CD14-positive monocyte (primary cell): Measurements from ENCODE around the gene GRM8. TPM values are rescaled to one million over a fixed set of nuclear protein-coding genes. Genes with fewer than 3 reads are reported as not detected.

Source experiments
- DNase-seq, 3 donors: peaks; one replicate each; pipeline ENCODE4 v3.0.0-alpha.2; 2011 to 2022
- H2AFZ ChIP-seq: 2 replicates; pipeline ENCODE4 v1.6.0; 2012; ENCODE audit warnings: mild to moderate bottlenecking, low read depth, low read length, inconsistent platforms; ENCODE audit not compliant: insufficient read depth, poor library complexity, severe bottlenecking
- H3K27ac ChIP-seq, 2 donors: 1 replicate in 1 of 2; 2 replicates in 1 of 2; pipeline ENCODE4 v1.5.1; 2012 to 2013; ENCODE audit warnings: low read length in 2 of 2, control low read depth in 1 of 2, inconsistent platforms in 1 of 2, low read depth in 1 of 2, mild to moderate bottlenecking in 1 of 2
- H3K27me3 ChIP-seq, 2 donors: one replicate each; pipeline versions ENCODE4 v1.6.0 to v1.6.1; 2011 to 2013; ENCODE audit warnings: low read length in 2 of 2; ENCODE audit not compliant: control insufficient read depth in 2 of 2, insufficient read depth in 2 of 2
- H3K36me3 ChIP-seq, 2 donors: replicated peaks in 1 of 2; 1 replicate in 1 of 2; 2 replicates in 1 of 2; pipeline versions ENCODE4 v1.5.1 to v1.6.1; 2012 to 2013; ENCODE audit warnings: low read length in 2 of 2, control low read depth in 1 of 2, inconsistent platforms in 1 of 2, mild to moderate bottlenecking in 1 of 2; ENCODE audit not compliant: insufficient read depth in 2 of 2, control insufficient read depth in 1 of 2
- H3K4me1 ChIP-seq, 2 donors: 1 replicate in 1 of 2; 2 replicates in 1 of 2; pipeline versions ENCODE4 v1.5.1 to v1.6.1; 2012 to 2013; ENCODE audit warnings: low read length in 2 of 2, control low read depth in 1 of 2, inconsistent platforms in 1 of 2, mild to moderate bottlenecking in 1 of 2, moderate library complexity in 1 of 2; ENCODE audit not compliant: insufficient read depth in 2 of 2, control insufficient read depth in 1 of 2
- H3K4me2 ChIP-seq: replicated peaks from 2 replicates; pipeline ENCODE3; 2012; ENCODE audit warnings: low read length, moderate library complexity, mild to moderate bottlenecking; ENCODE audit not compliant: poor library complexity, severe bottlenecking; ENCODE audit errors: extremely low read depth
- H3K4me3 ChIP-seq, 3 experiments: fragments of 200-600 bp in 1 of 3; sonication (generic) in 1 of 3; replicated peaks in 1 of 3; 1 replicate in 2 of 3; 2 replicates in 1 of 3; pipeline ENCODE4 v1.5.1; 2011 to 2013; ENCODE audit warnings: low read length in 3 of 3, mild to moderate bottlenecking in 3 of 3, control low read depth in 2 of 3, low read depth in 2 of 3, inconsistent platforms in 1 of 3, moderate library complexity in 1 of 3
- H3K79me2 ChIP-seq: 2 replicates; pipeline ENCODE4 v1.6.0; 2012; ENCODE audit warnings: mild to moderate bottlenecking, control low read depth, inconsistent platforms, low read length, moderate library complexity; ENCODE audit not compliant: insufficient read depth
- H3K9ac ChIP-seq: 2 replicates; pipeline ENCODE4 v1.6.0; 2017; ENCODE audit warnings: low read length, mild to moderate bottlenecking; ENCODE audit not compliant: insufficient read depth, poor library complexity, severe bottlenecking
- H3K9me3 ChIP-seq, 2 donors: replicated peaks in 1 of 2; 1 replicate in 1 of 2; 2 replicates in 1 of 2; pipeline versions ENCODE4 v1.5.1 to v1.6.1; 2012 to 2013; ENCODE audit warnings: low read length in 2 of 2, control low read depth in 1 of 2; ENCODE audit not compliant: control insufficient read depth in 1 of 2, insufficient read depth in 1 of 2
- H4K20me1 ChIP-seq: 2 replicates; pipeline ENCODE4 v1.6.0; 2012; ENCODE audit warnings: mild to moderate bottlenecking, low read length, control low read depth, moderate library complexity; ENCODE audit not compliant: insufficient read depth
- H3K27ac Mint-ChIP-seq, 7 donors: one replicate each; pipeline ENCODE4 v1.8.0; 2020; ENCODE audit warnings: mild to moderate bottlenecking in 7 of 7, mixed read lengths in 7 of 7, moderate library complexity in 6 of 7, inconsistent platforms in 2 of 7
- H3K27me3 Mint-ChIP-seq, 3 donors: one replicate each; pipeline ENCODE4 v1.8.0; 2021 to 2022; ENCODE audit warnings: low read depth in 3 of 3, mild to moderate bottlenecking in 3 of 3, mixed read lengths in 3 of 3, moderate library complexity in 3 of 3, inconsistent platforms in 1 of 3
- H3K36me3 Mint-ChIP-seq, 2 donors: one replicate each; pipeline ENCODE4 v1.8.0; 2020; ENCODE audit warnings: mixed read lengths in 2 of 2, inconsistent platforms in 1 of 2, mild to moderate bottlenecking in 1 of 2
- H3K4me1 Mint-ChIP-seq: one replicate; pipeline ENCODE4 v1.8.0; 2020; ENCODE audit warnings: mild to moderate bottlenecking, mixed read lengths
- H3K4me3 Mint-ChIP-seq, 2 donors: one replicate each; pipeline ENCODE4 v1.8.0; 2020; ENCODE audit warnings: mild to moderate bottlenecking in 2 of 2, mixed read lengths in 2 of 2, moderate library complexity in 1 of 2
- H3K9me3 Mint-ChIP-seq, 7 donors: one replicate each; pipeline ENCODE4 v1.8.0; 2020 to 2022; ENCODE audit warnings: mixed read lengths in 7 of 7, mild to moderate bottlenecking in 6 of 7, moderate library complexity in 6 of 7, inconsistent platforms in 2 of 7
- CTCF ChIP-seq: fragments of 200-600 bp; IDR thresholded peaks from one replicate; pipeline ENCODE4 v1.8.0; 2022; ENCODE audit warnings: antibody characterized with exemption, mild to moderate bottlenecking
- WGBS: methylation state at CpG from one replicate; pipeline ENCODE4 v1.1.5; 2013; ENCODE audit warnings: missing lambda C conversion rate; ENCODE audit not compliant: insufficient coverage; 5-methylcytosine and 5-hydroxymethylcytosine counted together
- intact Hi-C, 2 donors: fragments of 100-400 bp; cut with micrococcal nuclease; formaldehyde crosslinking; loops; one replicate each; pipeline versions ENCODE4 v1.15.0 to v1.15.1; 2023
- polyA plus RNA-seq, 3 donors: library from polyadenylated mRNA; depleted of rRNA in 1 of 3; unstranded in 2 of 3; stranded (reverse) in 1 of 3; fragments of 300-500 nt in 2 of 3; fragments of >200 nt in 1 of 3; fragmentation: Illumina TruSeq in 2 of 3; gene quantifications; 1 replicate in 2 of 3; 2 replicates in 1 of 3; pipeline ENCODE4 v1.2.3, GENCODE V29; 2012 to 2021

Gene GRM8
- polyA plus RNA-seq, 3 donors: not detected

GRCh38 chr7:126533715-126534114 is 719.0 kb downstream of the GRM8 start:
- Mint-ChIP-seq H3K4me3 (no peak overlapping the region), H3K36me3 (no peaks in the 10 kb centered on the region), H3K4me1 (no peaks in the 10 kb centered on the region), H3K27me3 (peaks cover 0 to 4% (median 2%) of the 10 kb centered on the region in 3 donors), H3K9me3 (peaks cover 0 to 4% (median 2%) of the 10 kb centered on the region in 7 donors), H3K27ac (no peak overlapping the region)
- intact Hi-C loops: no loop called here
- Histone ChIP-seq H3K4me1 (no peaks in the 10 kb centered on the region), H4K20me1 (no peaks in the 10 kb centered on the region), H3K4me2 (no peak overlapping the region), H3K36me3 (no peaks in the 10 kb centered on the region), H3K9ac (no peak overlapping the region), H2AFZ (no peak overlapping the region), H3K27me3 (no peaks in the 10 kb centered on the region), H3K79me2 (no peaks in the 10 kb centered on the region), H3K27ac (no peak overlapping the region), H3K4me3 (no peak overlapping the region), H3K9me3 (peaks cover 0 to 6% of the 10 kb centered on the region in 2 donors)
- no peak for TF ChIP-seq CTCF
- WGBS: no CpG with 5 or more reads among the region's 7 CpGs
- no peak for DNase-seq

- Histone ChIP-seq H3K4me2 (no peak overlapping the region), H3K4me1 (no peaks in the 10 kb centered on the region), H4K20me1 (no peaks in the 10 kb centered on the region), H3K36me3 (no peaks in the 10 kb centered on the region), H3K9me3 (peaks cover 2 to 10% of the 10 kb centered on the region in 2 donors), H3K27me3 (no peaks in the 10 kb centered on the region), H2AFZ (no peak overlapping the region), H3K79me2 (no peaks in the 10 kb centered on the region), H3K27ac (no peak overlapping the region), H3K9ac (no peak overlapping the region), H3K4me3 (no peak overlapping the region)
- intact Hi-C loops: no loop called here
- TF ChIP-seq CTCF: no peak
- H3K27ac Mint-ChIP-seq: no peak overlapping the region
- no peak overlapping the region for H3K4me3 Mint-ChIP-seq
- no peaks in the 10 kb centered on the region for H3K36me3 Mint-ChIP-seq
- H3K4me1 Mint-ChIP-seq: no peaks in the 10 kb centered on the region
- peaks cover 0 to 4% (median 0%) of the 10 kb centered on the region in 3 donors for H3K27me3 Mint-ChIP-seq
- DNase-seq: no peak
- peaks cover 0 to 3% (median 2%) of the 10 kb centered on the region in 7 donors for H3K9me3 Mint-ChIP-seq
Measured at GRCh38 chr7:126529833-126530232, 722.9 kb downstream of the GRM8 start.
